H9 (cell line): ENCODE measurements around the gene ZNF800. TPM values are rescaled to one million over a fixed set of nuclear protein-coding genes. Genes with fewer than 3 reads are reported as not detected.
"Not testable (repeated sequence)": the region's sequence is repeated elsewhere in the genome, so short reads cannot be mapped to it uniquely, and the experiment has no call there.

Experiments used
- DNase-seq: peaks from one replicate; pipeline ENCODE4 v3.0.0-alpha.2; 2017
- H2AFZ ChIP-seq: one replicate; pipeline ENCODE4 v1.6.1; 2013; ENCODE audit warnings: mild to moderate bottlenecking, low read length, control low read depth, moderate library complexity
- H2AK5ac ChIP-seq: 2 replicates; pipeline ENCODE4 v1.6.1; 2013; ENCODE audit warnings: low read length, control low read depth, mixed read lengths; ENCODE audit not compliant: insufficient read length
- H2BK120ac ChIP-seq: one replicate; pipeline ENCODE4 v1.6.1; 2013; ENCODE audit warnings: low read depth, mild to moderate bottlenecking, low read length, control low read depth, inconsistent platforms; ENCODE audit not compliant: poor library complexity, severe bottlenecking
- H2BK12ac ChIP-seq: 2 replicates; pipeline ENCODE4 v1.6.1; 2013; ENCODE audit warnings: low read length, control low read depth, mixed read lengths, low read depth; ENCODE audit not compliant: insufficient read length
- H2BK15ac ChIP-seq: 2 replicates; pipeline ENCODE4 v1.6.1; 2013; ENCODE audit warnings: low read depth, low read length, control low read depth
- H2BK20ac ChIP-seq: one replicate; pipeline ENCODE4 v1.6.1; 2013; ENCODE audit warnings: low read depth, mild to moderate bottlenecking, low read length, control low read depth, inconsistent platforms; ENCODE audit not compliant: poor library complexity, severe bottlenecking
- H2BK5ac ChIP-seq: 2 replicates; pipeline ENCODE4 v1.6.1; 2013; ENCODE audit warnings: low read length, control low read depth, mixed read lengths; ENCODE audit not compliant: insufficient read length
- H3K14ac ChIP-seq: 2 replicates; pipeline ENCODE4 v1.6.1; 2013; ENCODE audit warnings: low read length, control low read depth; ENCODE audit not compliant: insufficient read depth
- H3K18ac ChIP-seq: 2 replicates; pipeline ENCODE4 v1.6.1; 2013; ENCODE audit warnings: low read depth, mild to moderate bottlenecking, mixed read lengths, low read length, control low read depth; ENCODE audit not compliant: insufficient read length
- H3K23ac ChIP-seq: 2 replicates; pipeline ENCODE4 v1.6.1; 2013; ENCODE audit warnings: low read length, control low read depth, mixed read lengths, low read depth; ENCODE audit not compliant: insufficient read length
- H3K23me2 ChIP-seq: 2 replicates; pipeline ENCODE4 v1.6.1; 2013; ENCODE audit warnings: low read depth, mild to moderate bottlenecking, mixed read lengths, low read length, control low read depth; ENCODE audit not compliant: insufficient read length, poor library complexity, severe bottlenecking
- H3K27ac ChIP-seq: 2 replicates; pipeline ENCODE4 v1.5.1; 2013; ENCODE audit warnings: low read length, control low read depth, mixed read lengths, low read depth; ENCODE audit not compliant: insufficient read length
- H3K27me3 ChIP-seq: 2 replicates; pipeline ENCODE4 v1.6.1; 2013; ENCODE audit warnings: low read length, control low read depth, inconsistent platforms; ENCODE audit not compliant: insufficient read depth
- H3K4ac ChIP-seq: 2 replicates; pipeline ENCODE4 v1.6.1; 2013; ENCODE audit warnings: low read depth, mild to moderate bottlenecking, control low read depth, inconsistent platforms, low read length, moderate library complexity
- H3K4me1 ChIP-seq: 2 replicates; pipeline ENCODE4 v1.6.1; 2013; ENCODE audit warnings: low read length, control low read depth, inconsistent platforms; ENCODE audit not compliant: insufficient read depth
- H3K4me2 ChIP-seq: 2 replicates; pipeline ENCODE4 v1.6.1; 2013; ENCODE audit warnings: low read length, control low read depth, mixed read lengths; ENCODE audit not compliant: insufficient read length, insufficient read depth
- H3K56ac ChIP-seq: 2 replicates; pipeline ENCODE4 v1.6.1; 2013; ENCODE audit warnings: low read depth, mild to moderate bottlenecking, mixed read lengths, low read length, control low read depth; ENCODE audit not compliant: insufficient read length
- H3K79me1 ChIP-seq: 2 replicates; pipeline ENCODE4 v1.6.1; 2013; ENCODE audit warnings: low read depth, mild to moderate bottlenecking, moderate library complexity, low read length, control low read depth, inconsistent platforms; ENCODE audit not compliant: insufficient read depth, poor library complexity, severe bottlenecking
- H3K79me2 ChIP-seq: 2 replicates; pipeline ENCODE4 v1.6.1; 2013; ENCODE audit warnings: low read length, control low read depth, inconsistent platforms; ENCODE audit not compliant: insufficient read depth
- H3K9ac ChIP-seq: 2 replicates; pipeline ENCODE4 v1.6.1; 2013; ENCODE audit warnings: low read length, control low read depth, mixed read lengths; ENCODE audit not compliant: insufficient read length; ENCODE audit errors: extremely low read depth
- H3K9me3 ChIP-seq: one replicate; pipeline ENCODE4 v1.6.1; 2013; ENCODE audit warnings: low read depth, low read length, inconsistent platforms; ENCODE audit not compliant: control insufficient read depth
- H3T11ph ChIP-seq: one replicate; pipeline ENCODE4 v1.6.1; 2013; ENCODE audit warnings: mild to moderate bottlenecking, low read length, control low read depth, inconsistent platforms
- H4K20me1 ChIP-seq: one replicate; pipeline ENCODE4 v1.6.1; 2013; ENCODE audit not compliant: control insufficient read depth, insufficient read length, insufficient read depth
- H4K5ac ChIP-seq: 2 replicates; pipeline ENCODE4 v1.6.1; 2013; ENCODE audit warnings: low read depth, mild to moderate bottlenecking, mixed read lengths, low read length, control low read depth; ENCODE audit not compliant: insufficient read length
- H4K8ac ChIP-seq: replicated peaks from 2 replicates; pipeline ENCODE4 v1.6.1; 2013; ENCODE audit warnings: low read length, control low read depth, mixed read lengths, low read depth; ENCODE audit not compliant: insufficient read length
- H4K91ac ChIP-seq: 2 replicates; pipeline ENCODE4 v1.6.1; 2013; ENCODE audit warnings: low read depth, mild to moderate bottlenecking, moderate library complexity, mixed read lengths, low read length, control low read depth; ENCODE audit not compliant: insufficient read length
- H3K27ac Mint-ChIP-seq, 3 experiments: 2 replicates in 2 of 3; 3 replicates in 1 of 3; pipeline ENCODE4 v1.8.0; 2020 to 2021; ENCODE audit warnings: mixed read lengths in 3 of 3, mild to moderate bottlenecking in 1 of 3, moderate library complexity in 1 of 3
- H3K27me3 Mint-ChIP-seq: 2 replicates; pipeline ENCODE4 v1.8.0; 2021; ENCODE audit warnings: low read depth, mild to moderate bottlenecking, moderate library complexity, mixed read lengths
- H3K36me3 Mint-ChIP-seq, 3 experiments: 2 replicates in 2 of 3; 3 replicates in 1 of 3; pipeline ENCODE4 v1.8.0; 2020 to 2021; ENCODE audit warnings: low read depth in 3 of 3, mixed read lengths in 3 of 3; ENCODE audit not compliant: insufficient read depth in 1 of 3
- H3K4me1 Mint-ChIP-seq, 2 experiments: 2 replicates each; pipeline ENCODE4 v1.8.0; 2020; ENCODE audit warnings: mixed read lengths in 2 of 2
- H3K4me3 Mint-ChIP-seq, 2 experiments: 2 replicates in 1 of 2; 3 replicates in 1 of 2; pipeline ENCODE4 v1.8.0; 2020 to 2021; ENCODE audit warnings: mild to moderate bottlenecking in 2 of 2, mixed read lengths in 2 of 2, moderate library complexity in 1 of 2
- H3K9me3 Mint-ChIP-seq, 2 experiments: 2 replicates in 1 of 2; 3 replicates in 1 of 2; pipeline ENCODE4 v1.8.0; 2020; ENCODE audit warnings: mild to moderate bottlenecking in 2 of 2, mixed read lengths in 2 of 2, moderate library complexity in 1 of 2
- WGBS: extraction: QIAGEN DNeasy Blood & Tissue Kit; methylation state at CpG from one replicate; pipeline ENCODE4 v1.1.7; 2013; ENCODE audit warnings: missing lambda C conversion rate, low lambda C conversion rate, mixed read lengths; ENCODE audit not compliant: insufficient read length; ENCODE audit errors: extremely low coverage; 5-methylcytosine and 5-hydroxymethylcytosine counted together
- total RNA-seq: library from RNA; stranded (reverse); gene quantifications from 2 replicates; pipeline ENCODE4 v1.2.1, GENCODE V29; 2021
- TF ChIP-seq, protein P1 (sequence below): fragments of 200-600 bp; sonication (generic); conservative IDR thresholded peaks from 3 replicates; pipeline ENCODE4 v1.8.0; 2021; ENCODE audit warnings: antibody characterized with exemption, mild to moderate bottlenecking

The ZNF800 gene
- total RNA-seq, 1 experiment from 2014 or later: 11.0 TPM

DNA sequence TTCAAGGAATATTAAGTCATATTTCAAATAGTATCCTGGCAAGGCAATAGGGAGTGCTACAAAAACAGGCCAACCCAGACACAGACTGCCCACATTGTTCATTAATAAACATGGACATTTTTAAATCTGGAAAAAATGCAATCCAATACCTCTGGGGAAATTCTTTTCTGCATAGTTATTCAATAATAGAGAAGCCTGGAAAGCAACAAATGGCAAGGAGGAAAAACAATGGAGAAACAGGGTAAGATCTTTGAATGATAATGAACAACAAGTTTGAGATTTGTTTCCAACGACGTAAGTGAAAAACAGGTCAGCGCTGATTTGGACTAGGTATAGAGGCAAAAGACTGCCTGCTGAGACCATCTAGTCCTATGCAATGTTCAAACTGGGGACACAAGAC lies 44.7 kb upstream of the ZNF800 start:
- H3K4me3 Mint-ChIP-seq: no peak overlapping the region
- no peak overlapping the region for H3K23ac ChIP-seq
- H2BK12ac ChIP-seq: no peak overlapping the region
- no peak overlapping the region for H2AK5ac ChIP-seq
- no peak overlapping the region for H3K27ac Mint-ChIP-seq
- no peaks in the 10 kb centered on the region for H3K23me2 ChIP-seq
- H3K9me3 Mint-ChIP-seq: no peaks in the 10 kb centered on the region
- no peak overlapping the region for H3K9ac ChIP-seq
- TF ChIP-seq, protein P1, sequence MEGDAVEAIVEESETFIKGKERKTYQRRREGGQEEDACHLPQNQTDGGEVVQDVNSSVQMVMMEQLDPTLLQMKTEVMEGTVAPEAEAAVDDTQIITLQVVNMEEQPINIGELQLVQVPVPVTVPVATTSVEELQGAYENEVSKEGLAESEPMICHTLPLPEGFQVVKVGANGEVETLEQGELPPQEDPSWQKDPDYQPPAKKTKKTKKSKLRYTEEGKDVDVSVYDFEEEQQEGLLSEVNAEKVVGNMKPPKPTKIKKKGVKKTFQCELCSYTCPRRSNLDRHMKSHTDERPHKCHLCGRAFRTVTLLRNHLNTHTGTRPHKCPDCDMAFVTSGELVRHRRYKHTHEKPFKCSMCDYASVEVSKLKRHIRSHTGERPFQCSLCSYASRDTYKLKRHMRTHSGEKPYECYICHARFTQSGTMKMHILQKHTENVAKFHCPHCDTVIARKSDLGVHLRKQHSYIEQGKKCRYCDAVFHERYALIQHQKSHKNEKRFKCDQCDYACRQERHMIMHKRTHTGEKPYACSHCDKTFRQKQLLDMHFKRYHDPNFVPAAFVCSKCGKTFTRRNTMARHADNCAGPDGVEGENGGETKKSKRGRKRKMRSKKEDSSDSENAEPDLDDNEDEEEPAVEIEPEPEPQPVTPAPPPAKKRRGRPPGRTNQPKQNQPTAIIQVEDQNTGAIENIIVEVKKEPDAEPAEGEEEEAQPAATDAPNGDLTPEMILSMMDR: no peak
- no peak overlapping the region for H2AFZ ChIP-seq
- H3K4me1 Mint-ChIP-seq: peaks cover 6 to 9% of the 10 kb centered on the region in 2 experiments; a peak in 3 of 4 replicates
- no peaks in the 10 kb centered on the region for H3K9me3 ChIP-seq
- H2BK120ac ChIP-seq: no peak overlapping the region
- H2BK5ac ChIP-seq: no peak overlapping the region
- no peak overlapping the region for H3K56ac ChIP-seq
- no peak for DNase-seq
- H3K27me3 Mint-ChIP-seq: peaks cover 12% of the 10 kb centered on the region
- H3K4ac ChIP-seq: no peak overlapping the region
- no peak overlapping the region for H3K18ac ChIP-seq
- no peaks in the 10 kb centered on the region for H4K20me1 ChIP-seq
- H3T11ph ChIP-seq: no peak overlapping the region
- no CpG with 5 or more reads among the region's 3 CpGs for WGBS
- H4K91ac ChIP-seq: no peak overlapping the region
- no peak overlapping the region for H3K27ac ChIP-seq
- H2BK15ac ChIP-seq: no peak overlapping the region
- no peak overlapping the region for H3K4me2 ChIP-seq
- H3K4me1 ChIP-seq: 0 out of 2 replicates have a peak, but pooled peaks cover 2% of the 10 kb centered on the region
- H2BK20ac ChIP-seq: no peak overlapping the region
- H3K27me3 ChIP-seq: no peaks in the 10 kb centered on the region
- H4K8ac ChIP-seq: no peak overlapping the region
- no peak overlapping the region for H3K14ac ChIP-seq
- H3K36me3 Mint-ChIP-seq: no peaks in the 10 kb centered on the region
- no peak overlapping the region for H4K5ac ChIP-seq
- H3K79me1 ChIP-seq: no peaks in the 10 kb centered on the region
- no peaks in the 10 kb centered on the region for H3K79me2 ChIP-seq

DNA sequence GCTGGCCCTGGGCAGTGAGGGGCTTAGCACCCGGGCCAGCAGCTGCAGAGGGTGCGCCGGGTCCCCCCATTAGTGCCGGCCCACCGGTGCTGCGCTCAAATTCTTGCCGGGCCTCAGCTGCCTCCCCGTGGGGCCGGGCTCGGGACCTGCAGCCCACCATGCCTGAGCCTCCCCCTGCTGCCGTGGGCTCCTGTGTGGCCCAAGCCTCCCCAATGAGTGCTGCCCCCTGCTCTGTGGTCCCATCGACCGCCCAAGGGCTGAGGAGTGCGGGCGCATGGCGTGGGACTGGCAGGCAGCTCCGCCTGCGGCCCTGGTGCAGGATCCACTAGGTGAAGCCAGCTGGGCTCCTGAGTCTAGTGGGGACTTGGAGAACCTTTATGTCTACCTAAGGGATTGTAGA lies 36.8 kb upstream of the ZNF800 start:
- H2BK20ac ChIP-seq, H3K27ac ChIP-seq, H3K4me2 ChIP-seq, H3K9ac ChIP-seq, H2BK12ac ChIP-seq, H3K4me3 Mint-ChIP-seq, H3K79me2 ChIP-seq, H2BK5ac ChIP-seq, H3K9me3 Mint-ChIP-seq, H3K14ac ChIP-seq, H3K79me1 ChIP-seq, H3K56ac ChIP-seq, H3K18ac ChIP-seq, H3K4ac ChIP-seq, H3K36me3 Mint-ChIP-seq, H3K4me1 Mint-ChIP-seq, H2BK120ac ChIP-seq, H3K27me3 ChIP-seq, H4K5ac ChIP-seq, H2AK5ac ChIP-seq, H3K23ac ChIP-seq, H3K23me2 ChIP-seq, H4K91ac ChIP-seq, H4K8ac ChIP-seq, DNase-seq, H2BK15ac ChIP-seq, H3T11ph ChIP-seq, H3K4me1 ChIP-seq, H3K9me3 ChIP-seq, H2AFZ ChIP-seq, H4K20me1 ChIP-seq, H3K27ac Mint-ChIP-seq: not testable (repeated sequence)
- no CpG with 5 or more reads among the region's 18 CpGs for WGBS
- H3K27me3 Mint-ChIP-seq: peaks cover 23% of the 10 kb centered on the region
